K562 (cell line): ENCODE results near the gene CTNNBL1. TPM values are rescaled to one million over a fixed set of nuclear protein-coding genes. Genes with fewer than 3 reads are reported as not detected.
A peak's percentile ranks its signal among the peaks of the same experiment; 100 is the strongest.

Experiments used
- CHD7 ChIP-seq: fragments of 200-600 bp; sonication (generic); IDR thresholded peaks from one replicate; pipeline ENCODE4 v1.6.1; 2012; ENCODE audit warnings: mild to moderate bottlenecking, low read depth, low read length, inconsistent platforms
- CLOCK ChIP-seq: fragments of 250-450 bp; sonication (Bioruptor Pico); IDR thresholded peaks from 2 replicates; pipeline ENCODE4 v1.4.0; 2020; ENCODE audit warnings: mild to moderate bottlenecking, moderate library complexity, borderline replicate concordance
- HOMEZ ChIP-seq: fragments of 250-450 bp; sonication (Bioruptor Pico); IDR thresholded peaks from 2 replicates; pipeline ENCODE4 v1.4.0; 2020; ENCODE audit warnings: mild to moderate bottlenecking, moderate library complexity
- TCFL5 ChIP-seq: fragments of 250-450 bp; sonication (Bioruptor Pico); conservative IDR thresholded peaks from 2 replicates; pipeline ENCODE4 v1.6.1; 2021; ENCODE audit warnings: mild to moderate bottlenecking, moderate library complexity, matching md5 sums
- TFAM ChIP-seq: fragments of 250-450 bp; sonication (Bioruptor Pico); conservative IDR thresholded peaks from 2 replicates; pipeline ENCODE4 v1.5.0; 2021; ENCODE audit warnings: mild to moderate bottlenecking, moderate library complexity
- ZNF584 ChIP-seq: fragments of 200-800 bp; sonication (Bioruptor generic); IDR thresholded peaks from 2 replicates; pipeline ENCODE4 v1.6.1; 2016; ENCODE audit warnings: low read depth, mild to moderate bottlenecking, missing genetic modification characterization, missing compliant biosample characterization
- polyA plus RNA-seq, 8 experiments: library from polyadenylated mRNA; depleted of rRNA in 4 of 8; stranded (reverse) in 5 of 8; unstranded in 3 of 8; fragments of >200 nt; fragmentation: Nextera tagmentation in 2 of 8; fragmentation: Illumina TruSeq in 1 of 8; extraction: Ambion mirVana in 2 of 8; extraction: Trizol in 1 of 8; gene quantifications; 2 replicates each; pipeline versions ENCODE4 v1.2.1 to v1.2.3, GENCODE V29; 2011 to 2014; ENCODE audit warnings: inconsistent platforms in 1 of 8, missing spikeins in 1 of 8
- total RNA-seq, 7 experiments: library from RNA; depleted of rRNA in 6 of 7; stranded (reverse); fragments of >200 nt in 6 of 7; fragmentation: Illumina TruSeq in 2 of 7; extraction: Trizol in 2 of 7; gene quantifications; 2 replicates each; pipeline versions ENCODE4 v1.2.1 to v1.2.3, GENCODE V29; 2011 to 2021; ENCODE audit warnings: low replicate concordance in 1 of 7

CTNNBL1 gene
- total and polyA plus RNA-seq, 9 of the 15 experiments (the other 6 are each of a cell fraction or from before 2014, with no cell fraction given) = 32.4 to 85.6 (median 43.6) TPM

- TF ChIP-seq CLOCK (CRISPR knock-in tag) (no peak), HOMEZ (no peak), TCFL5 (CRISPR knock-in tag) (no peak), TFAM (CRISPR knock-in tag) (no peak), ZNF584 (peak; percentile 94), CHD7 (no peak)
These were observed 157.0 kb downstream of the CTNNBL1 start (continued) for GRCh38 chr20:37850724-37851355.
